Heart left ventricle (tissue), 16 donors: ENCODE data around the gene MRPL11. TPM values are rescaled to one million over a fixed set of nuclear protein-coding genes. Genes with fewer than 3 reads are reported as not detected.

ENCODE experiments used
- ATAC-seq, 4 donors: fragments of 200-7000 bp; cut with Tn5 transposase; one replicate each; pipeline ENCODE4 v1.9.1; 2020 to 2022; ENCODE audit warnings: moderate library complexity in 4 of 4, mild to moderate bottlenecking in 3 of 4, moderate number of reproducible peaks in 1 of 4
- DNase-seq, 5 donors: peaks; one replicate each; pipeline ENCODE4 v3.0.0-alpha.2; 2020
- H3K27ac ChIP-seq, 12 donors: fragments of 200-600 bp; sonication (generic) in 4 of 12; one replicate each; pipeline versions ENCODE4 v1.5.0 to v1.8.0; 2016 to 2022; ENCODE audit warnings: mild to moderate bottlenecking in 2 of 12
- H3K27me3 ChIP-seq, 9 donors: fragments of 200-600 bp; sonication (generic) in 2 of 9; one replicate each; pipeline versions ENCODE4 v1.5.1 to v1.8.0; 2016 to 2022; ENCODE audit warnings: mild to moderate bottlenecking in 3 of 9
- H3K36me3 ChIP-seq, 9 donors: fragments of 200-600 bp; sonication (generic) in 2 of 9; one replicate each; pipeline versions ENCODE4 v1.5.0 to v1.8.0; 2018 to 2022; ENCODE audit warnings: mild to moderate bottlenecking in 2 of 9
- H3K4me1 ChIP-seq, 12 donors: fragments of 200-600 bp; sonication (generic) in 4 of 12; one replicate each; pipeline versions ENCODE4 v1.5.0 to v1.8.0; 2016 to 2022; ENCODE audit warnings: mild to moderate bottlenecking in 3 of 12
- H3K4me3 ChIP-seq, 12 donors: fragments of 200-600 bp; sonication (generic) in 4 of 12; one replicate each; pipeline versions ENCODE4 v1.5.0 to v1.8.0; 2017 to 2022; ENCODE audit warnings: mild to moderate bottlenecking in 9 of 12, moderate library complexity in 4 of 12
- H3K9me3 ChIP-seq, 12 donors: fragments of 200-600 bp; sonication (generic) in 4 of 12; one replicate each; pipeline versions ENCODE4 v1.5.0 to v1.8.0; 2016 to 2022; ENCODE audit warnings: mild to moderate bottlenecking in 1 of 12
- CTCF ChIP-seq, 12 donors: fragments of 200-600 bp; sonication (generic) in 4 of 12; IDR thresholded peaks; one replicate each; pipeline versions ENCODE4 v1.5.0 to v1.8.0; 2018 to 2022; ENCODE audit warnings: antibody characterized with exemption in 12 of 12, mild to moderate bottlenecking in 5 of 12
- POLR2A ChIP-seq, 2 donors: fragments of 450-650 bp; IDR thresholded peaks; one replicate each; pipeline ENCODE4 v1.6.1; 2017; ENCODE audit warnings: antibody characterized with exemption in 2 of 2, mild to moderate bottlenecking in 2 of 2, moderate library complexity in 2 of 2
- WGBS, 4 donors: extraction: QIAGEN DNeasy Blood & Tissue Kit in 2 of 4; methylation state at CpG; one replicate each; pipeline versions ENCODE4 v1.1.5 to v1.1.7; 2013 to 2018; 5-methylcytosine and 5-hydroxymethylcytosine counted together
- intact Hi-C, 10 donors: fragments of 100-400 bp; cut with DNase I; formaldehyde crosslinking; loops; one replicate each; pipeline versions ENCODE4 v1.11.1 to v1.14.2; 2022
- polyA plus RNA-seq, 2 donors: library from polyadenylated mRNA; stranded (reverse); fragments of 200-250 nt; gene quantifications; one replicate each; pipeline ENCODE4 v1.2.3, GENCODE V29; 2013
- total RNA-seq, 9 donors: library from RNA; depleted of rRNA in 2 of 9; stranded (reverse); fragments of >200 nt in 2 of 9; fragmentation: NEBNext Ultra II Directional in 3 of 9; extraction: Animal tissue kit (Norgen Biotek cat#: 25700) in 3 of 9; gene quantifications; one replicate each; pipeline versions ENCODE4 v1.1.0 to v1.2.4, GENCODE V29; 2016 to 2023
- donor health status: ischemic (EF 13 %, LVEDD 7.1; RV severe dilation, severe dysfunction).
- donor health status: healthy with polysubstance abuse.
- donor health status: DM: no; HTN: yes; CAD: no.
- donor health status: DM: no; HTN: no; CAD: no.
- donor health status: ischemic (EF 25% LVEDD 6.9; RV normal size, moderate dysfunction).
- donor health status: ischemic (EF 25% LVEDD 5.7; RV mildly dilated, moderate dysfunction).
- donor health status: healthy.
- donor health status: DM: yes; HTN: yes; CAD: no.
- donor health status: ischemic (EF 35%, LVEDD 5.7; RV mildly dilated, moderate dysfunction).
- donor health status: nonischemic (EF 11% LVEDD 7.7; RV severe dilation, severe dysfunction).
- donor health status: DM: yes; HTN: yes; CAD: no.
- donor health status: PGD.
- donor health status: ischemic (EF 29% LVEDD 5.4; RV normal size, mild dysfunction).
- donor health status: nonischemic (EF 23%, LVEDD 6.1; RV moderate dilation, normal function).

MRPL11 gene
- total and polyA plus RNA-seq, 11 donors, result 38.9 to 62.8 (median 47.4) TPM

- Histone ChIP-seq H3K27ac (peak overlapping the region in 5 of 12 donors; percentile 13 to 82 (median 46)), H3K4me1 (peaks cover 0 to 11% (median 7%) of the 10 kb centered on the region in 12 donors), H3K9me3 (no peaks in the 10 kb centered on the region), H3K27me3 (peaks cover 0 to 18% (median 0%) of the 10 kb centered on the region in 9 donors), H3K36me3 (no peaks in the 10 kb centered on the region), H3K4me3 (peak overlapping the region in 11 of 12 donors; percentile 10 to 63 (median 51))
- ATAC-seq (peak; percentile 34 to 97 (median 91)), DNase-seq (peak; percentile 85 to 92 (median 88))
- 0 to 1% (median 1%) methylated on average over 2 to 63 of the region's 63 CpGs for WGBS, 4 donors
- intact Hi-C loops, result loop anchor here (1.0 to 10.0 kb wide), 12 partner anchors 20 to 426 kb away; partner anchors contain the start of gene RBM4B (in 5 of the 10)
- TF ChIP-seq POLR2A (IDR thresholded peaks at IDR 0.05), result no peak
- TF ChIP-seq CTCF (IDR thresholded peaks at IDR 0.05), result peak in 11 of 12 donors; percentile 100
Observed at GRCh38 chr11:66408488-66409214, 30.0 kb downstream of the MRPL11 start.

- H3K36me3 ChIP-seq, result no peaks in the 10 kb centered on the region
- H3K4me3 ChIP-seq, result no peak overlapping the region
- peaks cover 0 to 11% (median 7%) of the 10 kb centered on the region in 12 donors for H3K4me1 ChIP-seq
- TF ChIP-seq CTCF (IDR thresholded peaks at IDR 0.05) (no peak), POLR2A (IDR thresholded peaks at IDR 0.05) (no peak)
- WGBS, 4 donors, result 32 to 54% (median 45%) methylated on average over 5 of the region's 5 CpGs
- ATAC-seq (no peak), DNase-seq (no peak)
- H3K27ac ChIP-seq, result no peak overlapping the region
- H3K9me3 ChIP-seq, result no peaks in the 10 kb centered on the region
- peaks cover 0 to 18% (median 0%) of the 10 kb centered on the region in 9 donors for H3K27me3 ChIP-seq
- intact Hi-C loops, result loop anchor here (1.0 to 10.0 kb wide), 14 partner anchors 21 to 427 kb away; partner anchors contain the start of genes RBM4B (in 5 of the 10) and MRPL11 (in 1 of the 10)
Observed at GRCh38 chr11:66407651-66408050, 31.0 kb downstream of the MRPL11 start.

- Histone ChIP-seq H3K4me3 (no peak overlapping the region), H3K27ac (no peak overlapping the region), H3K4me1 (no peaks in the 10 kb centered on the region), H3K27me3 (peaks cover 0 to 27% (median 0%) of the 10 kb centered on the region in 9 donors), H3K36me3 (no peaks in the 10 kb centered on the region), H3K9me3 (no peaks in the 10 kb centered on the region)
- ATAC-seq, result no peak
- intact Hi-C loops, result loop anchor here in 2 of 10 donors (2.0 to 5.0 kb wide), 2 partner anchors 43 to 87 kb away; partner anchors contain the start of gene MRPL11 (in 1 of the 2)
- 83 to 88% (median 85%) methylated on average over 3 of the region's 3 CpGs for WGBS, 4 donors
- DNase-seq, result no peak
- TF ChIP-seq POLR2A (IDR thresholded peaks at IDR 0.05) (no peak), CTCF (IDR thresholded peaks at IDR 0.05) (no peak)
Observed at GRCh38 chr11:66393954-66394353, 44.7 kb downstream of the MRPL11 start.

- no peak overlapping the region for H3K27ac ChIP-seq
- intact Hi-C loops, result loop anchor here in 1 of 10 donors (5.0 kb wide), 1 partner anchor 46 kb away; the partner anchor contains the start of gene MRPL11
- H3K4me3 ChIP-seq, result no peak overlapping the region
- H3K9me3 ChIP-seq, result no peaks in the 10 kb centered on the region
- DNase-seq (no peak), ATAC-seq (no peak)
- H3K27me3 ChIP-seq, result peaks cover 0 to 27% (median 0%) of the 10 kb centered on the region in 9 donors
- peaks cover 0 to 4% (median 2%) of the 10 kb centered on the region in 12 donors for H3K4me1 ChIP-seq
- WGBS, 4 donors, result 79 to 88% (median 84%) methylated on average over 6 of the region's 6 CpGs
- H3K36me3 ChIP-seq, result no peaks in the 10 kb centered on the region
- TF ChIP-seq CTCF (IDR thresholded peaks at IDR 0.05) (no peak), POLR2A (IDR thresholded peaks at IDR 0.05) (no peak)
Observed at GRCh38 chr11:66391322-66391721, 47.3 kb downstream of the MRPL11 start.
